Activated naive CD4-positive, alpha-beta T cell treated with anti-CD3 and anti-CD28 coated beads, Interleukin-2, amount 50 U/mL, for 72 hours (primary cell): ENCODE data around the gene SRSF9. TPM values are rescaled to one million over a fixed set of nuclear protein-coding genes. Genes with fewer than 3 reads are reported as not detected.
"Not testable (repeated sequence)": the region's sequence is repeated elsewhere in the genome, so short reads cannot be mapped to it uniquely, and the experiment has no call there.

ENCODE experiments used
- ATAC-seq, 2 donors: fragments of 150-1000 bp; cut with Tn5 transposase; 2 replicates each; pipeline ENCODE4 v1.10.0; 2021; ENCODE audit warnings: mild to moderate bottlenecking in 2 of 2, moderate library complexity in 2 of 2
- DNase-seq, 2 donors: peaks; one replicate each; pipeline ENCODE4 v3.0.0; 2021 to 2022; ENCODE audit warnings: low spot score in 2 of 2
- H3K27ac Mint-ChIP-seq, 2 donors: one replicate each; pipeline ENCODE4 v1.8.0; 2022; ENCODE audit warnings: mild to moderate bottlenecking in 2 of 2, mixed read lengths in 2 of 2
- H3K36me3 Mint-ChIP-seq, 2 donors: one replicate each; pipeline ENCODE4 v1.8.0; 2022; ENCODE audit warnings: mixed read lengths in 2 of 2
- H3K9me3 Mint-ChIP-seq, 2 donors: one replicate each; pipeline ENCODE4 v1.8.0; 2022; ENCODE audit warnings: mixed read lengths in 2 of 2
- total RNA-seq, 2 donors: library from RNA; stranded (reverse); gene quantifications; one replicate each; pipeline ENCODE4 v1.2.3, GENCODE V29; 2022

The SRSF9 gene, protein sequence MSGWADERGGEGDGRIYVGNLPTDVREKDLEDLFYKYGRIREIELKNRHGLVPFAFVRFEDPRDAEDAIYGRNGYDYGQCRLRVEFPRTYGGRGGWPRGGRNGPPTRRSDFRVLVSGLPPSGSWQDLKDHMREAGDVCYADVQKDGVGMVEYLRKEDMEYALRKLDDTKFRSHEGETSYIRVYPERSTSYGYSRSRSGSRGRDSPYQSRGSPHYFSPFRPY
- total RNA-seq: 100 to 1,000 TPM; 148 to 207 TPM

DNA sequence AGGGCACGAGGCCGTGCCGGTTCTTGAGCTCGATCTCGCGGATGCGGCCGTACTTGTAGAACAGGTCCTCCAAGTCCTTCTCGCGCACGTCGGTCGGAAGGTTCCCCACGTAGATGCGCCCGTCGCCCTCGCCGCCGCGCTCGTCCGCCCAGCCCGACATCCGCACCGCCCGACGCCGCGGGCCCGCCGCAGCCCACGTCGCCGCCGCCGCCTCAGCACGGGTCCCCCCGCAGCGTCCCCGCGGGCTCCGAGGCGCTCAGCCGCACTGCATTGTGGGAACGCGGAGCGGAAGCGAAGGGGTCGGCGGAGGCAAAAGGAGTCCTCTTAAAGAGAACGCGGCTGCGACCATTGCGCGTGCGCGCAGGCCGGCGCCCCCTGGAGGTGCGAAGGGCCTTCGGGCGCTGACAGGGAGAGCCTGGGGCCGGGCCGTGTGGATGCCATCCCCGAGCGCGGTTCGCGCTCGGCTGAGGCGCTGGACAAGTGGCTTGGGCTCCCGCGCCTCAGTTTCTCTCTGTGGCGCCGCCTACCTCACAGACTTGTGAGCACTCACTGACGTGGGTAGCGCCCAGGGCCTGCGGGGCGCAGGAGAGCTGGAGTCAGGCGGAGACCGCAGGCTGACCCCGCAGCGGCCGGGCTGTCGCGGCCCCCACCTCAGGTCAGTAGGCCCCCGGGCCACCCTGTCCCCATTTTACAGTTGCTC lies at the start of gene SRSF9:
TSS of gene SRSF9 (minus strand) at position 299 of the 700 bp plus-strand sequence. CDS start at position 160, 139 bp downstream.
- ATAC-seq (peak; percentile 92 to 96), DNase-seq (peak; percentile 97 to 98)
- Mint-ChIP-seq H3K9me3 (no peaks in the 10 kb centered on the region), H3K27ac (peak within 1 kb of the TSS; percentile 89 to 95), H3K36me3 (peaks cover 6 to 15% of the 10 kb centered on the region in 2 donors)

DNA sequence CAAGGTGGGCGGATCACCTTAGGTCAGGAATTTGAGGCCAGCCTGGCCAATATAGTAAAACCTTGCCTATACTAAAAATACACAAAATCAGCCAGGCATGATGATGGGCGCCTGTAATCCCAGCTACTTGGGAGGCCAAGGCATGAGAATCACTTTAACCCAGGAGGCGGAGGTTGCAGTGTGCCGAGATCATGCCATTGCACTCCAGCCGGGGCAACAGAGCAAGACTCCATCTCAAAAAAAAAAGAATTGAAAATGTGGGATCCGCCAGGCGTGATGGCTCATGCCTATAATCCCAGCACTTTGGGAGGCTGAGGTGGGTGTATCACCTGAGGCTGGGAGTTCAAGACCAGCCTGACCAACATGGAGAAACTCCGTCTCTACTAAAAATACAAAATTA lies 49.8 kb upstream of the SRSF9 start:
- not testable (repeated sequence) for H3K9me3 Mint-ChIP-seq, H3K36me3 Mint-ChIP-seq, DNase-seq, ATAC-seq, H3K27ac Mint-ChIP-seq

DNA sequence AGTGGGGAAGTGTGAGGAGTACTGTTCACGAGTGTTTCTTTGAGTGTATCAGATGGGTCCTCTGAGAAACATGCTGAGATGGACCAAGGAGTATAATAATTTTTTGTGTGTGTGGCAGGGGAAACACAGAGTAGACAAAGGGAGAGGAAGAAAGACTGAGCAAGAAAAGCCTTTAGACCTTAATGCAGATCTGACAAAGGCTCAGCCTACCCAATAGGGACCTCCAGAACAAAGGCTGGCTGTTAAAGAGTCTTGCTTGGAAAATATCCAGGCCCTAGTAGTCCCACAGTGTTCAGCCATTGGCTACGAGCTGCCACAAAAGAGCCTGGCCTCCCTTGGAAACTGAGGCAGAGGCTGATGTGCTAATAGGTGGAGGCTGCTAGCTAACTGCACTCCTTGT lies 45.9 kb upstream of the SRSF9 start:
- ATAC-seq (no peak), DNase-seq (no peak)
- no peak overlapping the region for H3K27ac Mint-ChIP-seq
- no peaks in the 10 kb centered on the region for H3K9me3 Mint-ChIP-seq
- peaks cover 0 to 6% of the 10 kb centered on the region in 2 donors for H3K36me3 Mint-ChIP-seq

DNA sequence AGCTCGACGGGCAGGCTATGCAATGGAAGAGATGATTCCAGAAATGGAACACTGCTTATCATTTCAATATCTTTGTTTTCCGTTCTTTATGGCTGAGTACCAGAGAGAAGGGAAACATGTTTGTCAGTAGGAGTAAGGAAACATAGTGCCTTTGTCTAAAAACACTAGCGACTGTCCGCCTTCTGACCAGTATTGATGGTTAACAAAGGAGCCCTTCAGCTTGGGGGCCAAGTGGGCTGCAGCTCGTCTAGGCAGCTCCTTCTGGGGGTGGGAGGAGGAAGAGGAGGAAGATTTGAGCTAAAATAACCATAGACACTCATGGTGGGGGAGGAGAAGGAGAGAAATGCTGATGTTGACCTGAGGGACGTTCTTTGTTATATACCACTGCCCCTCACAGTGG lies 44.5 kb upstream of the SRSF9 start:
- no peak for DNase-seq
- H3K27ac Mint-ChIP-seq: peak overlapping the region in 1 of 2 donors; percentile 93
- no peaks in the 10 kb centered on the region for H3K9me3 Mint-ChIP-seq
- ATAC-seq: no peak
- H3K36me3 Mint-ChIP-seq: peaks cover 0 to 6% of the 10 kb centered on the region in 2 donors

DNA sequence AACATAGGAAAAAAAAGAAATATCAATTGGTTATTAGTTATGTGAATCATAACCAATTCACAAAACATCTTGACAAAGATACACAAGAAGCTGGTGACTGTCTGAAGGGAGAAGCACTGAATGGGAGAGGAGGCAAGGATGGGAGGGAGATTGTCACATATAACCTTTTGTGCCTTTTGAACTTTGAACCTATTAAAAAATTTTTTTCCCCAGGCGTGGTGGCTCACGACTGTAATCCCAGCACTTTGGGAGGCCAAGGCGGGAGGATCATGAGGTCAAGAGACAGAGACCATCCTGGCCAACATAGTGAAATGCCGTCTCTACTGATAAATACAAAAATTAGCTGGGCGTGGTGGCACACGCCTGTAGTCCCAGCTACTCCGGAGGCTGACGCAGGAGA lies 39.0 kb upstream of the SRSF9 start:
- DNase-seq (no peak), ATAC-seq (no peak)
- no peaks in the 10 kb centered on the region for H3K9me3 Mint-ChIP-seq
- H3K36me3 Mint-ChIP-seq: no peaks in the 10 kb centered on the region
- H3K27ac Mint-ChIP-seq: no peak overlapping the region

DNA sequence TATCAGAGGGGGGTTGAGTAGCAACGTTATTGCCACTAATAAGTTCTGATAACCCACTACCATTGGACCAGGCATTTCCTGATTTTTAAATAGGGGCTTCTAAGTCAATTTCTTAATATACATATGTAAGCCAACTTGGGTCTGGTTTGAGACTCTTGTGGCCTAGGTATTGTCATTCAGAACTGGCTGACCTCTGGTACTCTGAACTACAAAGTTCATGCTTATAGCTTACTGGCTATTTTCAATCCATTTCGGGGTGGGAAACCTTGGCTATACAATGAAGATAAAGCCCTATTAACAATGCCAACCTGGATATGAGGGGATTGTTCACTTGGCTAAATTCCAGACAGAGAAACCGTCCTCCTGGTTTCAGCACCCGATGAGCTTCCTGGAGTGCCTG lies 35.0 kb upstream of the SRSF9 start:
- DNase-seq (no peak), ATAC-seq (no peak)
- Mint-ChIP-seq H3K9me3 (no peaks in the 10 kb centered on the region), H3K36me3 (peaks cover 0 to 6% of the 10 kb centered on the region in 2 donors), H3K27ac (no peak overlapping the region)

DNA sequence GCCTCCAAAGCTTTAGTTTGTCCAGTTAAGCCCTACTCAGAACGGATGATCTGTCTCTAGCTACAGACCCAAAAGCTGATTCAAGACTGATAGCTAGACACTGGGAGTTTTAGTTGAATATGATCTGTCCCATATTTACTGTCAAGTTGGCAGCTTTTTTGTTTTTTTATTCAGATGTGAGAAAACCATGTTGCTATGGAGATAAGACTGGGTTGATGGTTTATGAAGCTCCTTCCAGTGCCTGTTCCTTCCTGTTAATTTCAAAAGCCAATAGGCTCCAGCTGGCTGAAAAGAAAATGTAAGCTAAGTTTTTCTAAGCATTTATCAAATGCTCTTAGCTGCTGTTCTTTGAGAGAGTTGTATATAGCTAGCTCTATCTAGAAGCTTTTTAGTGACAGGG lies 31.0 kb upstream of the SRSF9 start:
- no peak for ATAC-seq
- Mint-ChIP-seq H3K27ac (peak overlapping the region; percentile 59 to 77), H3K9me3 (no peaks in the 10 kb centered on the region), H3K36me3 (peaks cover 0 to 36% of the 10 kb centered on the region in 2 donors)
- no peak for DNase-seq

DNA sequence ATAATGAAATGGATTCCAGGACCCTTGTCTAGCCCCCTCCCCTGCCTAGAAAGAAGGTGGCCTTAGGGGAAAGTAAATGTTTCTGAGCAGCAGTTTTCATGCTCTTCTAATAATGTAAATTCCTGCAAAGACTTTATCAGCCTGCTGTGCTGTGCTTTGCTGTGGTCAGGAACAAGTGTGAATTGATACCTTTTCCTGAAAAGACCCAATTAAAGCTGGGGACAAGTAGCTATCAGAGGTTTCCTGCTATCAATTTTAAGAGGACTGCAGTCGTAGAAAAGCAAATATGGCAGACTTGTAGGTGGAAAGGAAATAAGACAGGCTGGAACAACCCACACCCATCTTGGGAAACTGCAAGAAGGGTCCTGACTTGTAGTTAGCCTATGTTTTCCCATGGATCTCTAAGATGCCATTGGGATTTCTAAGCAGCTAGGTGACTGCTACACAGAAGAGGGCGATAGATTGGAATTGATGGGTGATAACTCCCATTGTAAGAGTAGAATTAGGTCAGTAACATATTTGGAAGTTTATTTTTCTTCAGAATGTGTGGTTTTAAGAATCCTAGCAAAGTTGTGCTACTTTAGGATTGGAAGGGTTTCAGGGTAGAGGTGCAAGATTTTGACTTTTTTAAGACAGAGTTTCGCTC lies 29.4 kb upstream of the SRSF9 start:
- ATAC-seq (no peak), DNase-seq (no peak)
- H3K9me3 Mint-ChIP-seq: no peaks in the 10 kb centered on the region
- peak overlapping the region in 1 of 2 donors; percentile 72 for H3K27ac Mint-ChIP-seq
- H3K36me3 Mint-ChIP-seq: peaks cover 0 to 36% of the 10 kb centered on the region in 2 donors

DNA sequence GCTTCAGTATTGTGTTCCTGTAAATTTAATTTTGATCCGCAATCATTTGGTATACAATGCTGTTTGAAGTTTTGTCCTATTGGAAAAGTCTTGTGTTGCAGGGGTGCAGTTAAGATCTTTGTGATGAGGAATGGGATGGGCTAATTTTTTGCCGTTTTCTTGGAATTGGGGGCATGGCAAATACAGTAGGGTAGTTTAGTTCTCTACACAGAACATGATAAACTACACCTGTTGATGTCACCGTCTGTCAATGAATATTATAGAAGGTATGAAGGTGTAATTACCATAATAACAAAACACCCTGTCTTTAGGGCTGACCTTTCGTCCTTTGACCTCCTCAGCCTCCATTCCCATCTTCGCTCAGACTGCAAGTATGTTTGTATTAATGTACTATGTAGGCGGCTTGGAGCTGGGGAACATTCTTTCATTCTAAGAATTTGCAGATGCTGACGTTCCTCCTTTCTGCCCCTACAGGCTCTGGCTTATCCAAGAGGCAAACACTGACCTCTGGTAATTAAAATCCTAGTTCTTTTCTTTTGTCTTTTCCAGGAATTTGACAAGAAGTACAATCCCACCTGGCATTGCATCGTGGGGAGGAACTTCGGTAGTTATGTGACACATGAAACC lies 28.1 kb upstream of the SRSF9 start:
- no peak for ATAC-seq
- no peak for DNase-seq
- H3K36me3 Mint-ChIP-seq: peaks cover 0 to 30% of the 10 kb centered on the region in 2 donors
- H3K27ac Mint-ChIP-seq: no peak overlapping the region
- H3K9me3 Mint-ChIP-seq: no peaks in the 10 kb centered on the region

DNA sequence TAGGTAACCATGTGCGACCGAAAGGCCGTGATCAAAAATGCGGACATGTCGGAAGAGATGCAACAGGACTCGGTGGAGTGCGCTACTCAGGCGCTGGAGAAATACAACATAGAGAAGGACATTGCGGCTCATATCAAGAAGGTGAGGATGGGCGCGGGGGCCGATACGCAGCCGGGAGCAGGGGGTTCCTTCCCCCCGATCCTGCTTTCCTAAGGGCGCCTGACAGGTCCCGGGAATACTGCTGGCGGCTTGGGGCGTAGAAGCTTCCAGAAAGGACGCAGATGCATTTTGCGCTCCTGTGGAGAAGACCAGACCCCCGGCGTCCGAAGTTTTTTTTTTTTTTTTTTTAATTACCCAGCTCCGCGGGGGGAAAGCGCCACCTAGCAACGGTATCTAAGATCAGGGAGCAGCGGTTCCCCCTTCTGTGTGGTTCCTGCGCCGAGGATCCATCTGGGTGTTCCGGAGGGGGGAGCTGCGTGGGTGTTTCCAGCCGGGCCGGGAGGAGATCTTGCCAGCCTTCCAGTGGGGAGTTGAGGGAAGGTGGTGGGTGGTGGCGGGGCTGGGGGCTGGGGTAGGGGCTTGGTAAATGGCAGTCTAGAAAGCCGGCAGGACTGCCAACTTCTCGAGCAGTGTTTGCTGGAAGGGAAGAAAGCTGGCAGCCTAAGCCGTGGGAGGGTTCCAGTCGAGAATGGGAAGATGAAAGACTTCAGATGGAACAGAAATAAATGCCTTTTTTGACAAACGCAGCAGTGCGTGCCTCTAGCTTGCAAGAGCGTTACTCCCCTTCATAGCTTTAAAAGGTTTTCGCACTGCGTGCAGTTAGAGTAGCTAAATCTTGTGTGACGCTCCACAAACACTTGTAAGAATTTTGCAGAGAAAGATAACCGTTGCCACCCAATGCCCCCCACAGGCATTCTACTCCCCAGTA lies 27.1 kb upstream of the SRSF9 start:
- peak overlapping the region; percentile 82 to 98 for H3K27ac Mint-ChIP-seq
- H3K9me3 Mint-ChIP-seq: no peaks in the 10 kb centered on the region
- ATAC-seq (peak in 1 of 2 donors; percentile 38), DNase-seq (peak; percentile 29 to 59)
- H3K36me3 Mint-ChIP-seq: peaks cover 0 to 30% of the 10 kb centered on the region in 2 donors

DNA sequence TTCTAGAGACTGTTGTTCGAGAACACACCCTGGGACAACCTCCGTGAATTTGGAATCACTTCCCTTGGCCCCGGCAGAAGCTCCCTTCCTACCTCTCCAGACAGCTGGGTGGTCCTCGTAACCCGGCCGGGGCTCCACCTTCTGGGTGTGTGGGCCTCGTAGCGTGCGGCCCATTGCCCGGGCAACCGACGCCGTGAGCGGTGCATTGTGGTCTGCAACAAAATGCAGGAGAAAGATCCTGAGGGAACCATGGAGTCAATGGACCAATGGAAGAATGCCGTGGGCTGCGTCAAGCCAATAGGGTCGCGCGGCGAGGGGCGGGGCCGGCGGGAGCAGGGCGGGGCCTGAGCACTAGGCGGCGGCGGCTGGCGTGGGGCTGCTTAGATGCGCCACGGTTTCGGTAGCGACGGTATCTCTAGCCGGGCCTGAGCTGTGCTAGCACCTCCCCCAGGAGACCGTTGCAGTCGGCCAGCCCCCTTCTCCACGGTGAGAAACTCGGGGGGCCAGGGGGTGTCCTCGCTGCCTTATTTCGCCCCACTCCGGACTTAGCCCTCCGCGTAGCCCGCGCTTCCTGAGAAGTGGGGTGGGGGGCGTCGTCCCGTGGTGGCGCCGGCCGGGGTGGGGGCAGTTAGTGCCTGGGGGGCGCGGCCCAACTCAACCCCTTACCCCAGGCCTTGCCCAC lies 26.3 kb upstream of the SRSF9 start, which contains the start of gene DYNLL1:
TSS of gene DYNLL1 (plus strand) at position 383 of the 682 bp plus-strand sequence. CDS start 309 bp downstream, outside the sequence.
- ATAC-seq (peak; percentile 96 to 98), DNase-seq (peak; percentile 95 to 99)
- H3K36me3 Mint-ChIP-seq: peaks cover 0 to 30% of the 10 kb centered on the region in 2 donors
- H3K27ac Mint-ChIP-seq: peak within 1 kb of the TSS; percentile 82 to 98
- no peaks in the 10 kb centered on the region for H3K9me3 Mint-ChIP-seq

DNA sequence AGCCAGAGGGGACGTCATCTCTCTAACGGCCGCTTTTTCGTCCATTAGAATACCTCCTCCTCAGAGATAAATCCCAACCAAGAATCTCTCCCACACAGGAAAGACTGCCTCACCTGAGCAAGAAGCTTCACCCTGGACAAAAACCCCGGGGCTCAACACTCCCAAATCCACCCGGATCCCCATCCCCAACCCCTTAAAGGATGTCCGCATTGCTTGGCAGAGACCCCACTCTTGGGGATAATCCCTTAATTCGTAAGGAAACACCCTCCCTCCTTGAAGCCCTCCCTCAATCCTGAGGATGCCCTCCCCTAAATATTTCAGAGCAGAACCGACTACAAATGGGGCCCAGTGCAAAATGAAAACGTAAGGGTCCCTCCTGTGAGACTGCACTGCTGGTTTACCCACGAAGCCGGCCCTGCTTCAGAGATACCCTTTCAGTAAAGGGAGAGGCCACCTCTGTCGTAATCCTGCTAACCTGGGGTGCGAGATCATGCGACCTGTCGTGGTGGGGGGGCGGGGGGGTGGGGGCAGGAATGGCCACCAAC lies 25.7 kb upstream of the SRSF9 start:
- no peaks in the 10 kb centered on the region for H3K9me3 Mint-ChIP-seq
- H3K36me3 Mint-ChIP-seq: peaks cover 0 to 30% of the 10 kb centered on the region in 2 donors
- ATAC-seq (no peak), DNase-seq (no peak)
- H3K27ac Mint-ChIP-seq: peak overlapping the region; percentile 82 to 94

DNA sequence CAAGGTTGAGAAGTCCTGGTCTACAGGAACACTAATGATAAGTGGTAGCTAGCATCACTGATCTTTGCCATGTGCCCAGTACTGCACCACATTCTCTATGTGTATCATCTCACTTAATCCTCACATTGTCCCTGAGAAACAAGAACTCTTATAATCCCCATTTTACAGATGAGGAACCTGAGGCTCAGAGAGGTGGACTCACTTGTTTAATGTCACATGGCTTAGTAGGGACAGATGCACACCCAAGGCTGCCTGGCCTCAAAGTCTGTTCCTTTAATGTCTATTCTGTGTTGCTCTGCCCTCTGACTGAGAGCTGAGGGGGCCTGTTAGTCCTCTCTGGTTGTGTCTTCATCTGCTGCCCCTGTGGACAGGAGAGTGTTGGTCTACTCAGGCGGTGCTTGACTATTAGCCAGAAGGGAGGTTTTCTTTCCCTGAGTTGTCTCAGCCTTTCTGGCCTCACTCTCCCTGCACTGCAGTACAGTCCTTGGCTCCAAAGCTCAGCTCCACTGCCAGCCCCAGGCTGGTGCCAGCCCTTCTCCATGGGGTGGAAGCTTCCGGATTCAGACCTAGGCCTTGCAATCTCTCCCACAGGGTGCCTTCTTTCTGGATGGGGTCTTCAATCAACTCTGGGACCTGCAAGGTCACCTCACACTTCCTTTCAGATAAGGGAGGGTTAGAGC lies 21.4 kb upstream of the SRSF9 start:
- Mint-ChIP-seq H3K27ac (peak overlapping the region in 1 of 2 donors; percentile 36), H3K36me3 (no peaks in the 10 kb centered on the region), H3K9me3 (no peaks in the 10 kb centered on the region)
- DNase-seq (no peak), ATAC-seq (no peak)

DNA sequence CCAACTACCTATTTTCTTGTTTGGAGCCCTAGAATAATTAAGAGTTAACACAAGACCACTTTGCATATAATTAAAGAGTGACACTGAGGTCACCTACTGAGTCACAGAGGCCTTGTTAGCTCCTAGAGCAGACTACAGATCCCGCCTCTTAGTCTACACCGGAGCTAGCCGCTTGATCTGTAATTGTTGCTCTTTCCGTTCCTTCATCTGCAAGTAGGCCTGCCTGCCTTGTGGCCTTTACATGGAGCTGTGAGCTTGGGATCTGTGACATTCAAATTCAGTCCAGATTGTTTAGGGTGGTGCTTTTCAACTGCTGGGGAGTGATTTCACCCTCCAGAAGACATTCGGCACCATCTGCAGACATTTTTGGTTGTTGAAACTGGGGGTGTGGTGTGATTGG lies 20.8 kb upstream of the SRSF9 start:
- H3K27ac Mint-ChIP-seq: peak overlapping the region in 1 of 2 donors; percentile 36
- DNase-seq (no peak), ATAC-seq (no peak)
- no peaks in the 10 kb centered on the region for H3K9me3 Mint-ChIP-seq
- no peaks in the 10 kb centered on the region for H3K36me3 Mint-ChIP-seq

DNA sequence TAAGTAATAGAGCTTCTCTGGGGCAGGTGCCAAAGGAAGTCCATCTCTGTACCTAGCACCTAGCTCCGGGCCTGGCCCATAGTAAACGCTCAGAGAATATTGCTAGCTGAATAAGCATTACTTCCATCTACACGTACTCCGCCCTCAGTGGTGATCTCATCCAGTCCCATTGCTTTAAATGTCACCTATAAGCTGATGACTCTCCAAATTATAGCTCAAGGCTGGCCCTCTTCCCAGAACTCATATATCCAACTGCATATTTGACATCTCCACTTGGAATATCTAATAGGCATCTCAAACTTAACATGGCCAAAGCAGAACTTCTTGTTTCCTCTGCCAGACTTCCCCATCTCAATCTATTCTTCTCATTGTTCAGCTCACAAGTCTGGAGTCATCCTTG lies 19.5 kb upstream of the SRSF9 start:
- ATAC-seq (no peak), DNase-seq (no peak)
- H3K27ac Mint-ChIP-seq: no peak overlapping the region
- no peaks in the 10 kb centered on the region for H3K36me3 Mint-ChIP-seq
- no peaks in the 10 kb centered on the region for H3K9me3 Mint-ChIP-seq
